NCI-H510A (cell line): ENCODE measurements around the gene SLC6A11.

Experiments used
- DNase-seq: peaks from one replicate; lab custom pipeline; 2025; lab: John Stamatoyannopoulos, UW

SLC6A11 gene

DNA sequence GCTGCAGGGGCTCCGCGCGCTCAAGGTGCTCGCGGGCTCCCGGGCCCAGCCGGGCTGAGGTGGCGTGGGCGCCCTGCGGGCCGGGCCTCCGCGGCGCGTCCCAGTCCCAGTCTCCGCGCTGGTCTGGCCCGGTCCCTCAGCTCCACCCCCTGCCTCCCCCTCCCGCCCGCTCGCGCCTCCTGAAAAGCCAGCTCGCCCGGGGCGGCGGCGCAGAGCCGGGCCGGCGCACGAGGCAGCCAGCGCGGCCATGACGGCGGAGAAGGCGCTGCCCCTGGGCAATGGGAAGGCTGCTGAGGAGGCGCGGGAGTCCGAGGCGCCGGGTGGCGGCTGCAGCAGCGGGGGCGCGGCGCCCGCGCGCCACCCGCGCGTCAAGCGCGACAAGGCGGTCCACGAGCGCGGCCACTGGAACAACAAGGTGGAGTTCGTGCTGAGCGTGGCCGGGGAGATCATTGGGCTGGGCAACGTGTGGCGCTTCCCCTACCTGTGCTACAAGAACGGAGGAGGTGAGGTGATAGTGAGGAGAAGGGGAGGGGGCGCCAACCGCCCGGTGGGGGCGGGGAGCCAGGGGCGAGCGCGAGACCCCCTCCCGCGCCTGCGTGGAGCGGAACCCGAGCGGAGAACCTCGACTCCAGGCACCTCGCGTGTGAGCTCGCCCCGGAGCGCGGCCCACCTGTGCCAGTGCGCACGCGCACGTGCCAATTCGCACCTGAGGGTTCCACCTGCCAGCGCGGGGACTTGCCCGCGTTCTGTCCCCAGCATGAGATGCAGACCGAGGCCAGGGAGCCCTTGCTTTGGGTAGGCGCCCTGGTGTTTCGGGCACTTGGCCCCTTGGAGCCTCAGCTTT is at the start of gene SLC6A11:
SLC6A11 (plus strand) TSS at position 210 of the 844 bp plus-strand sequence; CDS start at position 248, 38 bp downstream.
- no peak for DNase-seq

DNA sequence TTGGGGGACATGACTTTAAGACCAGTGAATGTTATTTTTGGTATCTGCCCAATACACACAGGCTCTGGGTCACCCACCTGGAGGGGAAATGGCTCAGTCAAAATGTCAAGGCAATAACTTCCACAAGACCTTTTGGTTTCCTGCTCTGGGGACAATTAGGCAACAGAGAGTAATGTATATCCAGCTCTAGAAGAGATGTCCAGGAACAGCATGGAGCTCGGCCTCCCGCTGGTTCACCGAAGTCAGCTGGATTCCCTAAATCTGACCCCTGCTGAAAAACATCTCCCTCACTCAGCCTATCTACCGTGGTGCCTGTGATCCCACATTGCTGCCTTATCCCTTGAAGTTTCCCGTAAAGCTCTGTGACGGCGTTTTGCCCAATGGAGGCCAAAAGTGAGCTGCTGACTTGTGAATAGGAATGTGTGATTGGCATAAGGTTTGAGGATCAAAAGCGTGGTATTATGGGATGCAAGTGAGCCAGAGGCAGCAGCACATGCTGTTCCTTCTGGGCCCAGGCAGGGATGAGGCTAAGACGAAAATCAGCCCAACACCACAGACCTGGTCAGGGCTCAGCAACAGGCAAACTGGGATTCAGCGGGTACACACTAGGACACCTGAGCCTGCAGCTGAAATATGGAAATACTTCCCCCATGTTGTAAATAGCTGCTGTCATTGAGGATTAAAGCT is 47.2 kb upstream of the SLC6A11 start:
- DNase-seq = no peak

- no peak for DNase-seq
Observed at GRCh38 chr3:10770547-10770946, 45.5 kb upstream of the SLC6A11 start.

DNA sequence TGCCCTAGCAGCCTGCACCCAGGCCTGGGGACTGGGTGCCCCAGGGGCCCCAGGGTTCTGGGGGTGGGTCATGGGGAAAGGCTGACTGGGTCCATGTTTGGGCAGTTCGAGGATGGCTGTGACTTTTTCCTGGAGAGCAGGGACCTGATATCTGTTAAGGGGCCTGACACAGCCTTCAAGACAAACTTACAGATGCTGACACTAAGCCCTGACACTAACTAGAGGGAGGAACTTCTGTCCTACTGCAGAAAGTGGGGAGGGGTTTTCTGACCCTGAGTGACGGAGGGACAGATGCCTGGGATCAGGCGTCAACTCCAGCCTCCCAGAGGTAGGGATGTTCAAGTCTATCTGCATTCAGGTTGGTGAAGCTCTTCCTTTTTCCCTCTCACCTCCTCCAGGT is 45.0 kb upstream of the SLC6A11 start:
- no peak for DNase-seq

DNA sequence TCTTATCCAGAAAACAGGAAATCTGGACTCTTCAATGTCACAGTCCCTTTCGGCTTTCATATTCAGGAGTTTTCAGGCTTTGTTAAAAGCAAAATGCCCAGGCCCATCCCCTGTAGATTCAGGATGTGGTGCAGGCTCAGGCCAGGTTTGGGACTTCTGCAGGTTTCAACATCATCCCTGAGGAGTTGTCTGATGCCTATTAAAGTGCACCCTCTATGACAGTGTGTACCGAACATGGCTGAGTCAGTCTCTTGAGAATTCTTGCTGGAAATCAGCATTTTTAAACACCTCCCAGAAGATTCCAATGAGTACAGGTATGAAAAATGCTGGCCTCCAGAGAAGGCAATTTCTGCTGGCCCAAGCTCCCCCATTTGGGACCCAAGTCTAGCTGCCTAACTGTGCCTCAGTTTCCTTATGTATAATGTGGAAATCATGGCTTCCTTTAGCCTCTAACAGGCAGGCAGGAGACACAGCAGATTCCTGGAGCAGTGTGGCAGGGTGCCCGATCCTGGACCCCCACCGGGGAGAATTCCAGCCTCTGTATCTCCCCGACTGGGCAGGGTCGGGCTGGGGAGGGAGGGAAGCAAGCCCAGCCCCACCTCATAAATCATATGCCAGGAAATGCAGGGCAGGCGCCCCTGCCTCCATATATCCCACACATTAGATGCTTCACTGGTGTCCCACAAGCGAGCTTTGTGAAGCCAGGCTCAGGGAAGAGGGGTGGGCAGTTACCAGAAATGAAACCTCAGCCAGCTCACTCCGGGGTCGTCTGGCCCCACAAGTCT is 44.4 kb upstream of the SLC6A11 start:
- no peak for DNase-seq

DNA sequence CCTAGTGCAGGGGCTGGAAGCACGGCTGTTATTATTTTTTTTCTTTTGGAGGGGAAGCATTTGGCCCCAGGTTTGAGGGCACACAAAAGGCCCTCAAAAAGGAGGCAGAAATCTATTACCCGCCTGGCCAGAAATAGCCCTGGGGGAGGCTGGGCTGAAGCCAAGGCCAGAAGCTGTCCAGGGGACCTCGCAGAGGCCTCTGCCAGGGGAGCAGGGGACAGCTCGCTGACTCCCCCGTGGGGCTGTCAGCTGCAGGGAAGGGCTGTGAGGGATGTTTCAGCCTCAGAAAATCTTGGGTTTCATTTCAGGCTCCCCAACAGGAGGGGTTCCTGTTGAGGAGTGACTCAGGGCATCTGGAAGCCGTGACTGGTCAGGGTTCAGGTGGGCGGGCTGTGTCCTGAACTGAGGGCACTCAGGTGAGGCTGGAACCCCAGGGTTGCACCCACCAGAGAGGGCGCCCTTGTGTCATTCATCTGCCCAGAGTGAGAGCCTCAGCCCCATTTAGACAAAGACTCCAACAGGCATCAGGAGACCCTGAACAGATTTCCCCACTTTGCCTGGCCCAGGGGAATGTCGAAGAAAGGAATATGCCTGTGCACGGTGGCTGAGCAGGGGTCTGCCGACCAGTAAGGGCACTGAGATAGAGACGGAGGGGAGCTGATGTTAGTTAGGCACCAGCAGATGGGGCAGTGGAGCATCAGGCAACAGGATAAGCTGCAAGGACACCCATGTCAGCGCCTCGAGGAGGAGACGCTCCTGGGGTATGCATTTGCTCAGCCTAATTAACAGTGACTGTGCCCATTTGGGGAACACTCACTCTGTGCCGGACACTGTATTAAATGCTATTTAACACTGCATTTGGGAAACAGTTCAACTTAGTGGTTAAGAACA is 43.5 kb upstream of the SLC6A11 start:
- no peak for DNase-seq

DNA sequence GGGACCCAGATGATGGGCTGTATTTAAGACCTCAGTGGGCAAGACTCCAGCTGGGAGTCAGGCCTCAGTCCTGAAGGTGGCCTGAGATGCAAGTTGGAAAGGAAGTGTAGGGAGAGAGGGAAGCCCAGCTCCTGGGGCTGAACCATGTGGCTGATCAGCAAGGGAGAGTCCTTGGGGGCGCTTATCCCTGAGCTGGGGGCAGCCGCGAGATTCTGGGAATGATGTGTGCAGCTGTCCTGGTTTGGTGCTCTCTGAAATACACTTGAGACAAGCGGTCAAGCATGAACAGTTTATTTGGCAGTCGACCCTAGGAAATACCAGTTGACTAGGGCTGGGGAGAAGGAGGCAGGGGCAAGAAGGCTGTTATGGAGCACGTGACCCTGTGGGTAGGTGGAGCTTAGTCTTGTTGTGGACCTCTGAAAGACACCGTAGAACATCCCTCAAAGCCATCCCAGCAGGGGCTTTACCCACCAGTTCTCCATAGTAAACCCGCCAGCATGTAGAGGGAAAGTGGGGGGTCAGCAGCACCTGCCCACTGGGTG is 41.8 kb upstream of the SLC6A11 start:
- DNase-seq = no peak

- no peak for DNase-seq
Observed at GRCh38 chr3:10774825-10775224, 41.2 kb upstream of the SLC6A11 start.

DNA sequence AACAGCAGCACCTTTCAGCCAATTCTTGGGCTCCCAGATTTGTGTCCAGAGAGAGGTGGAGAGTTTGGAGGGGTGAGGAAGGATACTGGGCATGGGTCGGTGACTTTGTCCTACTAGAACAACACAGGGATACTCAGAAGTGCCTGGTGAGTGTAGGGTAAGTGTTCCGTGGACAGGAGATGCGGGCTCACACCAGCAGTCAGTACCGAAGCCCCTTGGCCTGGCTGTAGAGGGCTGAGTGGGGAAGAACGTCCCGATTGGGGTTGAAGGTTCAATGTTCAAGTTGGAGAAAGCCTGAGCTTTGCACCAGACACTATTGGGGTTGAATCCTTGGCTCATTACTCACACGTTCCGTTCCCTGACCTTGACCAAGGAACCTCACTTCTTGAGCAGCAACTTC is 40.8 kb upstream of the SLC6A11 start:
- no peak for DNase-seq

DNA sequence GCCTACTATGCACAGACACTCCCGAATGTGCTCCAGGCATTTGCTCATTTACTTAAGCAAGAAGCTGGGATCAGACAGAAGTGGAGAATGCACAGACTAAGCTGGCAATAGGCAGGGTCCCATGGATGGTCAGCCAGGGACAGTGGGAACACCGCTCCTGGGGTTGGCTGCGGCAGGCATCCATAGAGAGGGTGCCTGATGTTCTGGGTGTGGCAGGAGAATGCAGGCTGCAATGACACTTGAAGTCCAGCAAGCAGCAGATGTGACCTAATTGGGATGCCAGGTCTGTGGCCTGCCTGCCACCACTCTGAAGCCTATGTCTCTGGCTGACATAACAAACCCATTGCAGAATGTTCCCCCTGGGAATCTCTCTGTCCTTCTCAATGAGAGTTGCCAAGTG is 40.2 kb upstream of the SLC6A11 start:
- no peak for DNase-seq

- no peak for DNase-seq
Observed at GRCh38 chr3:10777627-10778026, 38.4 kb upstream of the SLC6A11 start.

DNA sequence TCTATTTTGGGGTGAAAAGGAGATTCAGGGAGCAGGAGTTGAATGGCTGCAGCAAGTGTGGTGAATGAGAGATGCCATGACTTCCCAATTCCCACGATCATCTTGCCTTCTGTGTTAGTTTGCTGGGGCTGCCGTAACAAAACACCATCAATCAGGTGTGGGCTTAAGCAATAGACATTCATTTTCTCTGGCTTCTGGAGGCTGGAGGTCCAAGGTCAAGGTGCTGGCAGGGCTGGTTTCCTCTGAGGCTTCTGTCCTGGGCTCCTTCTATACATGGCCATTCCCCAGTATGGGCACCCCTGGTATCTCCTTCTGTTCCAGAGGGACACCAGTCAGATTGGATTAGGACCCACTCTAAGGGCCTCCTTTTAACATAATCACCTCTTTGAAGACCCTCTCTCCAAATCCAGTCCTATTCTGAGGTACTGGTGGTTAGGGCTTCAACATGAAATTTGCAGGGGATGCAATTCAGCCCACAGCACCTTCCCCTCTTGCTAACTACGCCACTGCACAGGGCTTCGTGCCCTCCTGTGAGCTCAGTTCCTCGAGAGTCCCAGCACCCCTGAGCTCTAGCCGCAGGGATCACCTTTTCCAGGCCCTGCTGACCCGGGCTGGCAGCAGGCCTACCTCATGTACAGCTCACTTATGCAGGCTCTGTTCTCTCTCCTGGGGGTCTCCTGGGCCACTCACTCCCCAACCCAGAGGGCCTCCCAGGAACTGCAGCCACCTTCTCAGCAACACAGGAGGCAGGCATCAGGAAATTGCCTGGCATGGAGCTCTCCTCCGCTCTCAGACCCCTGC is 37.3 kb upstream of the SLC6A11 start:
- DNase-seq = no peak

- no peak for DNase-seq
Observed at GRCh38 chr3:10779293-10779805, 36.7 kb upstream of the SLC6A11 start.

DNA sequence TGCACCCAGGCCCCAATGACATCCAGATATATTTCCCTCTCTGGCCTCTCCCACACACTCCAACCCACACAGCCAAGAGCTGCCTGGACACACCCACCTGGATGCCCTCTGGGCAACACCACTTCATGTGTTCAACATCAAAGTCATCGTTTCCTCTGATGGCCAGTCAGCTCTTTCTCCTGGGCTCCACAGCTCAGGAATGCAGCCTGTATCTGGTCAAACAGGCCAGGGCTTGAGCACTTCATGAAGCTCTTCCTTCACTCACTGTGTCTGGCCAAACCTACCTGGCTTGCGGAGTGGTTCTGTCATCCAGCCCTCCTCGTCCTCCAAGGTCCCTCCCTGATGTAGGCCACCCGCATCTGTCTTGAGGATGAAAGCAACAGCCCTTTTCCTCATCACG is 35.8 kb upstream of the SLC6A11 start:
- DNase-seq = no peak

- no peak for DNase-seq
Observed at GRCh38 chr3:10780922-10781321, 35.1 kb upstream of the SLC6A11 start.

DNA sequence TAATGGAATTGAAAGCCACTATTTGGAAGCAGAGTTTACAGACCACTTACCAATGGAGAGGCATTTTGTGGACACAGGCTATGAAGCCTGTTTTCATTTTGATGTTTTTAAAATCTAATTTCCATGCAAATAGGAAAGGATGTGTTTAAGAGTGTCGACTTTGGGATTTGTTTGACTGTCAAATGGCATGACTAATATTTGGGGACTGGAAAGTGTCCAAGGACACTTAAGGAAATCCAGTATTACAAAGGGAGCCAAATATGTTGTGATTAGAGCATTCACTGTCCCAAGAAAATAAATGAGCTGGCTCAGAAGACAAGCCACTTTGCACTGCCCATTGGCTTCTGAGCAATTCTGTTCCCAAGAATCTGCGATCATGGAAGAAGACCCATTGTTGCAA is 34.0 kb upstream of the SLC6A11 start:
- DNase-seq = no peak

DNA sequence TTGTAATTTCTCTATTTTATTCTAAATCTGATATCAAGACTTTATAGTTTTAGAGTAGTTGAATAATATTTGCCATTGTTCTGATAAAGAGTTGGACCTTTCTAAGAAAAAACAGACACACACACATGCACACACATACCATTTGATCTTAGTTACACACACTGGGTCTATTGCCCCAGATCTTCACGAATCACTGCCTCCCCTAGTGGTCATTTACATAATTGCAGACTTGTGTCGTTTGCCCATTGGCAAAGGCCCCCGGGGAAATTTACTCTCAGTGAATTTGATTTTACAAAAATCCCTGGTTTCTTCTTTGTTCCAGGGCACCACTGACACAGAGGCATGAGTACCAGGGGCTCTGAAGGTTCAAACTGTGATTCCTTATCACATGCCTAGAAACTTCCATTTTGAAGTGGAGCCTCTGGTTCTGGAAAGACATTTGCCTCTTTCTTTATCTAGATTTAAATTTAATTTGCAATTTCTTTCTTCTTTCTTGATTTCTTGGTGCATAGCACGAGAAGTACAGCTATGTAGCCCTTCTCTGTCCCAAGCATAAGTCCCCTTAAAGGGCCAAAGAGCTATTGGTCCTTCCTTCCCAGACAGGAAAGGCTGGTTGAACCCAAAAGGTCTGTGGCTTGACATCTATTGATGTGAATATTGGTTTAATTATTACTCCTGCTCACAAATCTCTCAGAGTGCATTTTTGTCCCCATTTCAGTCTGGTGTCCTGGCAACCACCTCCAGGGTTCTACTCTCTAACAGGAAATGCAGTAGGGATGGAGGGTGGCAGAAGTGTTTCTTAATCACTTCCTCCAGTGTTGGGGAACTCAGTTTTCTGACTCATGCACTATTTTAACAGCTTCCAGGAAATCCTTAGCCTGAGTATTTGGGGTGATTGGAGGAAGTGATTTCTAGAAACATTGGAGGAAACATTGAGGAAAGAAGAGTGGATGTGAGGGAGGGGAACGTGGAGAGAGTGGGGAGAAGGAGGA is 32.4 kb upstream of the SLC6A11 start:
- no peak for DNase-seq

DNA sequence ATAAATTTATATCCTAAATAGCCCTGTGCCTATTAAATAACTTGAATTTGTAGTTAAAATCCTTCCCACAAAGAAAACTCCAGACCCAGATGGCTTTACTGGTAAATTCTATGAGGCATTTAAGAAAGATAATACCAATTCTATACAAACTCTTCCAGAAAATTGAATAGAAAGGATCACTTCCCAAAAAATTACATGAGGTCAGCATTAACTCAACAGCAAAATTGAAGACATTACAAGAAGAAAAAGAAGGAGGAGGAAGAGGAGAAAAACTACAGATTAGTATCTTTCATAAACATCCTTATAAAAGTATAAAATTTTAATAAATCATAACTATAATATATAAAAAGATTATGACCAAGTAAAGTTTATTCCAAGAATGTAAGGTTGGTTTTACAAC is 29.4 kb upstream of the SLC6A11 start:
- no peak for DNase-seq

DNA sequence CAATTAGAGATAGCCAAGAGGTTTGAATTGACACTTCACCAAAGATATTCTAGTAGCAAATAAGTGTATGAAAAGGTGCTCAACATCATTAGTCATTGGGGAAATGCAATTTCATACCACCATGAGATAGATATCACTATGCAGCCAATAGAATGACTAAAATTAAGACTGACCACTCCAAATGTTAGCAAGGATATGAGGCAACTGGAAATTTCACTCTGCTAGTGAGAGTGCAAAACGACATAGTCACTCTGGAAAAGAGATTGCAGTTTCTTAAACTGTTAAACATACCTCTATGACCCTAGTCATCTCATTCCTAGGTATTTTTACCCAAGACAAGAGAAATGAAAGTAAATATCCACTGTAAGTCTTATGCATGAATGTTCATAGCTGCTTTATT is 27.6 kb upstream of the SLC6A11 start:
- DNase-seq = no peak
